Nephron progenitor cell (in vitro differentiated cells): ENCODE data around the gene PRR23C.

Experiments used
- DNase-seq: peaks from one replicate; pipeline ENCODE4 v3.0.0; 2021
- H3K27ac Mint-ChIP-seq: 2 replicates; pipeline ENCODE4 v1.8.0; 2021; ENCODE audit warnings: mild to moderate bottlenecking, moderate library complexity, mixed read lengths
- H3K27me3 Mint-ChIP-seq: 2 replicates; pipeline ENCODE4 v1.8.0; 2021; ENCODE audit warnings: mild to moderate bottlenecking, low read depth, mixed read lengths; ENCODE audit not compliant: poor library complexity
- H3K36me3 Mint-ChIP-seq: 2 replicates; pipeline ENCODE4 v1.8.0; 2021; ENCODE audit warnings: low read depth, mixed read lengths
- H3K4me1 Mint-ChIP-seq: 2 replicates; pipeline ENCODE4 v1.8.0; 2021; ENCODE audit warnings: mixed read lengths
- H3K4me3 Mint-ChIP-seq: 2 replicates; pipeline ENCODE4 v1.8.0; 2021; ENCODE audit warnings: mild to moderate bottlenecking, moderate library complexity, mixed read lengths
- H3K9me3 Mint-ChIP-seq: 2 replicates; pipeline ENCODE4 v1.8.0; 2021; ENCODE audit warnings: mild to moderate bottlenecking, moderate library complexity, mixed read lengths
- CTCF ChIP-seq: fragments of 200-600 bp; sonication (generic); IDR thresholded peaks from 2 replicates; pipeline ENCODE4 v1.5.0; 2021; ENCODE audit warnings: antibody characterized with exemption

Gene PRR23C

GRCh38 chr3:139074565-139075115 is 29.9 kb upstream of the PRR23C start:
- Mint-ChIP-seq H3K9me3 (peaks cover 42% of the 10 kb centered on the region), H3K4me3 (no peak overlapping the region), H3K27ac (no peak overlapping the region), H3K27me3 (peaks cover 27% of the 10 kb centered on the region), H3K36me3 (no peaks in the 10 kb centered on the region), H3K4me1 (no peaks in the 10 kb centered on the region)
- no peak for TF ChIP-seq CTCF
- DNase-seq, result no peak

DNA sequence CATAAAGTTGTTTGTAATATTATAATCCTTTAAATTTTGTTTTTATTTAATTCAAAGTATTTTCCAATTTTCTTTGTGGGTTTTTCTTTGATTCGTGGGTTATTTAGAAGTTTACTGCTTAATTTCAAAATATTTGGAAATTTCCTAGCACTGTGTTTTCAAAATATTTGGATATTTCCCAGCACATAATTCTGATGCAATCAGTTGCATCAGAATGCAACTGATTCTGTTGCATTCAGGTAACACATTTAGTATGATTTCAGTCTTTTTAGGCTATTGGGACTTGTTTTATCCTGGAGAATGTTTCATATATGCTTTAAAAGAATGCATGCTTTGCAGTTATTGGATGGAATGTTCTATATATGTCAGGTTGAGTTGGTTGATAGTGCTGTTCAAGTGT is 18.2 kb upstream of the PRR23C start:
- H3K4me3 Mint-ChIP-seq, result no peak overlapping the region
- H3K27me3 Mint-ChIP-seq, result peaks cover 11% of the 10 kb centered on the region
- TF ChIP-seq CTCF, result no peak
- no peak overlapping the region for H3K27ac Mint-ChIP-seq
- no peak for DNase-seq
- H3K4me1 Mint-ChIP-seq, result no peaks in the 10 kb centered on the region
- H3K36me3 Mint-ChIP-seq, result no peaks in the 10 kb centered on the region
- H3K9me3 Mint-ChIP-seq, result no peaks in the 10 kb centered on the region

DNA sequence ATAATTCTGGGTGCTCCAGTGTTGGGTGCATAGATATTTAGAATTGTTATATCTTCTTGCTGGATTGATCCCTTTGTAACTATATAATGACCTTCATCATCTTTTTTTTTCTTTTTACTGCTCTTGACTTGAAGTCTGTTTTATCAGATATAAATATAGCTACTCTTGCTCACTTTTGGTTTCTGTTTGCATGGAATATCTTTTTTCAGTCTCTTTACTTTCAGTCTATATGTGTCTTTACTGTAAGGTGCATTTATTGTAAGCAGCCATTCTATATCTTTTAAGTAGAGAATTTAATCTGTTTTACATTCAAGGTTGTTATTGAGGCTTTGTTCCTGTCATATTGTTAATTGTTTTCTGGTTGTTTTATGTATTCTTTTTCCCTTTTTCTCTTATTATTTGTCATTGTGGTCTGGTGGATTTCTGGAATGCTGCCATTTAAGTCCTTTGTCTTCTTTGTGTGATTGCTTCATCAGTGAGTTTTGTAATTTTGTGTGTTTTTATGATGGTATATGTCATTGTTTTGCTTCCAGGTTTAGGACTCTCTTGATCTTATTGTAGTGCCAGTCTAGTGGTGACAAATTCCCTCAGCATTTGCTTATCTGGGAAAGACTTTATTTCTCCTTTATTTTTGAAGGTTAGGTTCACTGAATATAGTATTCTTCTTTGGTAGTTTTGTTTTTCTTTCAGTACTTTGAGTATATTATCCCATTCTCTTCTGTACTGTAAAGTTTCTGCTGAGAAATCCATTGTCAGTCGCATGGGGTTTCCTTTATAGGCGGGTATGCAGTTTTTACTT is 8.3 kb upstream of the PRR23C start:
- H3K9me3 Mint-ChIP-seq, result peaks cover 40% of the 10 kb centered on the region
- H3K4me3 Mint-ChIP-seq, result no peak overlapping the region
- H3K36me3 Mint-ChIP-seq, result peaks cover 4% of the 10 kb centered on the region
- TF ChIP-seq CTCF, result no peak
- H3K4me1 Mint-ChIP-seq, result no peaks in the 10 kb centered on the region
- no peak overlapping the region for H3K27ac Mint-ChIP-seq
- no peak for DNase-seq
- H3K27me3 Mint-ChIP-seq, result peaks cover 21% of the 10 kb centered on the region

GRCh38 chr3:139043554-139044365 is 932 bp downstream of the PRR23C start:
- no peak for DNase-seq
- Mint-ChIP-seq H3K27ac (no peak overlapping the region), H3K27me3 (peaks cover 3% of the 10 kb centered on the region), H3K36me3 (peaks cover 5% of the 10 kb centered on the region), H3K9me3 (peaks cover 34% of the 10 kb centered on the region), H3K4me1 (no peaks in the 10 kb centered on the region), H3K4me3 (no peak overlapping the region)
- no peak for TF ChIP-seq CTCF

- no peak for DNase-seq
- Mint-ChIP-seq H3K27ac (no peak overlapping the region), H3K9me3 (no peaks in the 10 kb centered on the region), H3K27me3 (peaks cover 14% of the 10 kb centered on the region), H3K36me3 (no peaks in the 10 kb centered on the region), H3K4me1 (no peaks in the 10 kb centered on the region), H3K4me3 (no peak overlapping the region)
- no peak for TF ChIP-seq CTCF
Observed at GRCh38 chr3:139037478-139037877, 7.2 kb downstream of the PRR23C start.
